Activated T-cell treated with anti-CD3 and anti-CD28 coated beads for 4 hours (primary cell): ENCODE measurements around the gene ALOX12B.
A peak's percentile ranks its signal among the peaks of the same experiment; 100 is the strongest.
"Not testable (repeated sequence)": the region's sequence is repeated elsewhere in the genome, so short reads cannot be mapped to it uniquely, and the experiment has no call there.

Experiments used
- DNase-seq: peaks from one replicate; pipeline ENCODE4 v3.0.0-alpha.2; 2020

The ALOX12B gene

GRCh38 chr17:8063761-8064534 is 23.6 kb downstream of the ALOX12B start:
- DNase-seq, result no peak

GRCh38 chr17:8062807-8063483 is 24.6 kb downstream of the ALOX12B start:
- no peak for DNase-seq

- no peak for DNase-seq
These were observed 25.1 kb downstream of the ALOX12B start for GRCh38 chr17:8062435-8062806.

- not testable (repeated sequence) for DNase-seq
These were observed 25.7 kb downstream of the ALOX12B start for GRCh38 chr17:8061851-8062250.

GRCh38 chr17:8060274-8060673 is 27.2 kb downstream of the ALOX12B start:
- peak; percentile 62 for DNase-seq

GRCh38 chr17:8059131-8059530 is 28.4 kb downstream of the ALOX12B start:
- no peak for DNase-seq

GRCh38 chr17:8057691-8058114 is 29.8 kb downstream of the ALOX12B start:
- peak; percentile 25 for DNase-seq

GRCh38 chr17:8056976-8057625 is 30.4 kb downstream of the ALOX12B start:
- no peak for DNase-seq

GRCh38 chr17:8056232-8056975 is 31.1 kb downstream of the ALOX12B start:
- DNase-seq, result no peak

GRCh38 chr17:8055851-8056231 is 31.7 kb downstream of the ALOX12B start:
- no peak for DNase-seq

GRCh38 chr17:8053600-8053999 is 33.9 kb downstream of the ALOX12B start:
- DNase-seq, result no peak

GRCh38 chr17:8052256-8053252 is 35.0 kb downstream of the ALOX12B start:
- DNase-seq, result no peak

GRCh38 chr17:8051831-8052230 is 35.7 kb downstream of the ALOX12B start:
- DNase-seq, result no peak

GRCh38 chr17:8048736-8049135 is 38.8 kb downstream of the ALOX12B start:
- no peak for DNase-seq

GRCh38 chr17:8048236-8048635 is 39.3 kb downstream of the ALOX12B start:
- no peak for DNase-seq

- DNase-seq, result no peak
These were observed 39.8 kb downstream of the ALOX12B start for GRCh38 chr17:8047769-8048110.

- no peak for DNase-seq
These were observed 40.4 kb downstream of the ALOX12B start for GRCh38 chr17:8046929-8047768.

GRCh38 chr17:8046306-8046928 is 41.1 kb downstream of the ALOX12B start:
- no peak for DNase-seq

- no peak for DNase-seq
These were observed 42.4 kb downstream of the ALOX12B start for GRCh38 chr17:8044819-8045810.
